Measurements from ENCODE around the gene CNDP1.

CNDP1 gene

DNA sequence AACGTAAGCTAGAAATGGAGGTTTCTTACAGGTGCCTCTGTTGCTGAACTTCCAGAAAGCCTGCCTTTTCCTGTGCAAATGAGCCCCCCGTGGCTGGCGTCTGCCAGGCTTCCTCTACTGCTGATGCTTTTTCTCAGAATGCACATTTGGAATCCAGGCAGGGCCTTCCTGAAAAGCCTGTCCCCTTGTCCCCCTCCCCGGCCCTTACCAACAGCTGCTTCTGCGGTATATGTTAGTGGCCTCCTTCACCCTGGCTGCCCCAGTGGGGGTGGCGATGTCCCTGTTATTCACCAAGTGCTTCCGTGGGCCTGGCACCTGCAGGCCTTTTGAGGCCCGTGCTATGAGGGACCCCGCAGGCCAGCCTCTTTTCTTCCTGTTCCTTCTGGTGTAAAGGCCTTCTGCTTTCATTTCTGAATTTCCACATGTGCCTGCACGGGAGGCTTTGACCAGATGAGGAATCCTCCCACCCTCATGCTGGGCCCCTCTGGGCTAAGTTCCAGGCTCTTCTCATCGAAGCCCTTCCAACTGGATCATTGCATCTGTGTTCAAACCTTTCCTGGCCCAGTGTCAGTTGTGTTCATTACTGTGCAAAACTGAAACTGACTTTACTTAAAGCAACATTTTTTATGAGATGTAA is 27.7 kb upstream of the CNDP1 start:
- no peak for DNase-seq

DNA sequence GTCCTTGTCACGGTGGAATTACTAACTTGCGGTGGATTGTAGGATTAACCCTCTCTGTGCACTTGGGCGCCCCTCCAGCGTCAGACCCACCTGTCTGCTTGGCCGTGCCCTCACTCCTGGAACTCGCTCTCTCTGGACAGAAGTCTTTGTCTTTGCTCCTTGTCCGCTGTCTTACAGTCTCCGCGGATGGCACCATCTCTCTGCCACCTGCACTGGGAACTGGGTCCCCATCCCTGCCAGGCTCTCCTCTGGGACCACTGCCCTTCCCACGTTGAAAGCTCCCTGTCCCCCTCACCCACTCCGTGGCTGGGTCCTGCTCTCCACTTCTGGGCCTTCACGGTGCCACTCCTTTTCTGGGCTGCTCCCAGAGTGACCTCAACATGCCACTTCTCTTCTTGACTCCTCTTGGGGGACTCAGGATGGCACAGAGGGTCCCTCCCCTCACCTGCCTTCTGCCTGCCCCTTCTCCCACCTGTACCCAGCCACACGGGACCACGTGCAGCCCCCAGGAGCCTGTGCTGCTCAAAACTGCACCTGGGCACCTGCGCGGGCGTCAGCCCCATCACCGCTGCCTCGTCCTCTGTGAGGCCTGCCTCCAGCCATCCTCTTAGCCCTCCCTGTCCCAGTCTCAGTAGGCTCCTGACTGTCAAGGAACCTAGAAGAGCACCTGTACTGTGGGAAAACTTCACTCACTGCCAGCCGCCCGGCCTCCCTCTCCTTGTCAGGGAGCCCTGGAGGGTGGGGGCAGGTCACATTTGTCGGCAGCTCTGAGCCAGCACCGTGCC is 27.0 kb upstream of the CNDP1 start:
- DNase-seq, result no peak

DNA sequence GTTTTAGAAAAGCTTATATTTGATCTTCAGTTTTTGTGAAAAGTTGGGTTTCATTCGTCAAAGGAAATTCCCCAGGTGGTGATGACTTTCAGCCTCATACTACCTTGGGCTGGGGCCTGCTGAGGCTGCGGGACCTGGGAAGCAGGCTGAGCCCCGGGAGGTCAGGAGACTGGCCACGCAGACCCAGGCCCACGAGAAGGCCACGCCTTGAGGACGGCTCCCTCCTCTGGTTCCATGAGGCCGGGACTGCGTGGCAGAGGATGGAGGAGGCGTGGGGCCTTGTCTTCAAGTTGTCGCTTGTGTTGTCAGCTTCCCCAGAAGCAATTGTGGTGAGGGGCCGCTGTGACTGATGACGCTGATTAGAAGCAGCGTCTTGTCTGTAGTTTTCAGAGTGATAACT is 26.4 kb upstream of the CNDP1 start:
- DNase-seq, result no peak

DNA sequence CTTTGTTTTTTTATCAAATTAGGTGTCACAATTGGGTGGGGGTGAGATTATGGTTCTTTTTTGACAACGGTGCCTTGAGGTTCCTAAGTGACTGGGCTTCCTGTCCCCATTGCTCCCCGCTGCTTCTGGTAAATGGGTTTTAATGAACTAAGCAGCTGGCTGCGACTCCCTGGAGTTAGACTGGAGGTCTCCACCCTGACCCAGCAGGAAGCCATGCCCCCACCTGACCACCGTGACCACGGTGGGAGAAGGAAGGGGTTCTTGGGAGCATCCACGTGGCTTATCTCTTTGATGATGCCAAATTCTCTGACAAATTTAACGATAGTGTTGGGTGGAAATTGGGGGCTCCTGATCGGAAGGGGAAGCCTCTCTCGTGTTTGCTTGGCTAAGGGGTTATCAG is 25.9 kb upstream of the CNDP1 start:
- no peak for DNase-seq

DNA sequence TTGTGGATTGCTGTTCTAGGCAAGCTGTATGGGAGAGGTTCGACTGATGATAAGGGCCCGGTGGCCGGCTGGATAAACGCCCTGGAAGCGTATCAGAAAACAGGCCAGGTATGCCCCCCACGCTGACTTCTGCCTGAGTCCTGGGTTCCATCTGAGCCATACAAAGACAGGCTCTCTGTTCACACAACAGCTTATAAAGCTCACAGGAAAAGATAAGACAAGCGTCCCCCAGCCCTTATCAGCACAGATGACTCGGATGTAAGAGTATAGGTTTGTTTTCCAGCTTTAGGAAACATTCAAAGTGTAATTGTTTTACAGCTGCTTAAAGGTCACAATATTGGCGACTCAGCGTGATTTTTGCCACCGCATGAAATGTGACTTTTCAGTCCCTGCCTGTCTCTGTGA is 25.5 kb upstream of the CNDP1 start:
- no peak for DNase-seq

DNA sequence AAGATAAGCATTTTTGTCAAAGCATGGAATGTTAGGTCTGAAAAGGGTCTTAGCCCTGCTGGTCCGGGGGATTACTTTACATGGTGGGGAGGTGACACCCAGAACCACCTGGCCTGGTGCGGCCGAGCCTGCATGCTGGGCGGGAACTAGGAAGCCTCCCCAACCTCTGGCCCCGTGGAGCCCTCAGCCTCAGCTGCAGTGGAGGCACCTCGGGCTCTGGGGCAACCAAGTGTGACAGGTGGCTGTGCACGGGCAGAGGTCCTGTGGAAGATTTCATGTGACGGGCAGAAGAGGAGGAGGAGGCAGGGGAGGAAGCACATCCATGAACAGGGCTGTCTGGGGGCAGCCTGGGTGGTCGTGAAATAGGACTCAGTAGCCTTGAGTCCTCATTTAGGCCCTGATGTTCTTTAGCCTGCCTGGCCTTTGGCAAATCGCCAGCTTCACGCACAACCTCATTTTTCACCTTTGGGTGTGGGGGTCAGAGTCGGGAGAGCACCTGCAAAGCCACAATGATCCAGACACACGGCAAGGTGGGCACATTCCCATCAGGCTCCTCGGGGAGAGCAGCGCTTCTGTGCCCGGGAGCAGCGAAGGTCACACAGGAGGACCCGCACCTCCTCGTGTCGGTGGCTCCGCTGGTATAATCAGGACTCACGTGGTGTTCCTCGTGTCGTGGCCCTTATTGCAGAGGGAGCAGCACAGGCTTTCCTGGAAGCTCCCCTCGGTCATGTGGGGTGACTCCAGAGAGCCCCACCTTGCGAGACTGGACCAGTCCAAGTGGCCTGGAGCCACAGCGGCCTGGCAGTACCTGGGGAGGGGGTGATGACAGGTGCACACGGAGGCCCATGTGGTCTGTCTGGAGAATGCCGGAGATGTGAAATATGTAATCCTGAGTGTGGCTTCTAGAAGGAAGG is 24.2 kb upstream of the CNDP1 start:
- no peak for DNase-seq

DNA sequence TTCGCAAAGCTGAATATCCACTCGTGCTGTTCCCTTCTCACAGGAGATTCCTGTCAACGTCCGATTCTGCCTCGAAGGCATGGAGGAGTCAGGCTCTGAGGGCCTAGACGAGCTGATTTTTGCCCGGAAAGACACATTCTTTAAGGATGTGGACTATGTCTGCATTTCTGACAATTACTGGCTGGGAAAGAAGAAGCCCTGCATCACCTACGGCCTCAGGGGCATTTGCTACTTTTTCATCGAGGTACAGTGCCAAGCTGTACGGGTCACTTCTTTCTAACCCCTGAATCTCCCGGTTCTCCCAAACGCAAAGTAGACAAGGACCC is 23.6 kb upstream of the CNDP1 start:
- no peak for DNase-seq

DNA sequence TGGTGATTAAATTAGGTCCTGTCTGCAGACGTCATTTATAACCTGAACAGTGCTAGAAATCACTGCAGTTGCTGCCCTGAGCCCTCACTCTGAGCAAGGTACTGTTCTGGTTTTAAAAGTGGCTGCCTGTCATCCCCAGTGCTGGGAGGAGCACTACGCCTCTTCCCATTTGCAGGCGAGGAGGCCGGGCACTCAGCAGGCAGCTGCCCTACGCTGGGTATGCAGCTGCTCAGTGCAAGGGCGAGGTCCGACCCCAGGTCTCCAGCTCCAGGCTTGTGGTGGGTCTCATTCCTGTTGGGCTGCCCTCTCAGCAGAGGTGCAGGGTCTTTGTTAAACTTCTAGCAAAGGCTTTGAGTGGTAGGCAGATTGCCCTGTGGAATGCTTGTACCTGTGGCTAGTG is 22.5 kb upstream of the CNDP1 start:
- no peak for DNase-seq

DNA sequence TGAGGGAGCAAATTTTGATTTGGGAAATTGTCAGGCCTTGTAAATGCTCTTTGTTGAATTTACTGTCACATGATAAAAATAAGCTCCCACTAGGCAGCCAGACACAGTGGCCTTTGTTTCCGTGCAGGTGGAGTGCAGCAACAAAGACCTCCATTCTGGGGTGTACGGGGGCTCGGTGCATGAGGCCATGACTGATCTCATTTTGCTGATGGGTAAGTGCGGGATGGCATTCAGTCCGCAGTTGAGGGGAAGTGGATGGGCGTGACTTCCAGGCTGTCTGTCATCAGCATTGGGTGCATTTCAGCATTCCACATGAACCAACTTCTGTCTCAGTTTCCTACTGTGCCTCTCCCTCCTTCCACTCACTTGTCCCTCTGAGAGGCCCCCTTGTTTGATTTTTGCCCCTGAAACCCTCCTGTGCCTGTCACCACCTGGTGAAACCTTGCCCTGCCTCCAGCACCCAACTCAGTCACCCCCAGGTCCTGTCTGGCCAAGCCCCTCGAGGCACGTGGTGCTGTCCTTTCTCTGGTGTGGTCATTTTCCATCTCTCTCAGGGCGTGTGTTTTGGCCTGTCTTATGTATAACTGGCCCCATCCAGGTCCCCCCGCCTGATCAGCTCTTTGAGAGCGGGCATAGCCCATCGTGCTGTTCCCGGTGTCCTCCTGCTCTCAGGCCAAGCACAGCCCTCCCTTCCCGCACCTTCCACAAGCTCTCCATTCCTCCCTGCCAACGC is 21.8 kb upstream of the CNDP1 start:
- no peak for DNase-seq

DNA sequence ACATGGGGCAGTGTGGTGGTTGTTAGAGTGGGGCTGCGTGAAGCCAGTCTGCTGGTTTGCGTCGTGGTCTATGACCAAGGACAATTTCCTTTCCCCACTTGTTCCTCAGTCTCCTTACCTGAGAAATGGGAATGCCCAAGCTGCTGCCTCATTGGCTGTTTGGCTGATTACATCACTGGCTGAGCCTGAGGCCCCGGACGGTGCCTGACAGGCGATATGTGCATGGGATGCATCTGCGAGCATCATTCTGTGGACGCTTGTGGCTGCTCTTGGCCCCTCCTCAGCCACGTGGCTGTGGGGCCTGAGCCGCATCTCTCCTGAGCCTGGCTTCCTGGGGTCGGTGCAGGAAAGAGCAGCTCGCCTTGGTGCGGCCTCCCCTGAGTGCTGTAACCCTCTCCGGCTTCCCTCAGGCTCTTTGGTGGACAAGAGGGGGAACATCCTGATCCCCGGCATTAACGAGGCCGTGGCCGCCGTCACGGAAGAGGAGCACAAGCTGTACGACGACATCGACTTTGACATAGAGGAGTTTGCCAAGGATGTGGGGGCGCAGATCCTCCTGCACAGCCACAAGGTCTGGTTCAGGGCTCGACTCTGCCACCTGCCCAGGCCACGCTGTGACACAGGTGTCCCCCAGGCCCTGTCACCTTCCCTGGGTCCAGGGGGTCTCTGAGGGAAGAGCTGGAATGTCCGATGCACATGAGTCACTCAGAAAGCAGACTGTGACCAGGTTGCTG is 21.0 kb upstream of the CNDP1 start:
- DNase-seq, result no peak

DNA sequence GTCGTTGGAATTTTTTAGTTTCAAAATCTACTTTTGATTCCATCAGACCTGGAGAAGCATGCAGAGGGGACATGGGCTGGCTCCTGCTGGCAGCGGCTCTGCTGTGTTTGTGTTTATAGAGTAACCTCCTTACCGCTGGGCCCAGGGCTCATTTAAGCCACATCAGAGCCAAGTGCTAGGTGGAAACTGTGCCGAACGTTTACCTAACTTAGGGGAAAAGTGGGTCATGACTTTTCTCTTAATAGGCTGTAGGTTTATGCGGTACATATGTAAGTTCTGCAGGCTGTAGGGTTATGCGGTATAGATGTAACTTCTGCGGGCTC is 20.5 kb upstream of the CNDP1 start:
- DNase-seq, result no peak

DNA sequence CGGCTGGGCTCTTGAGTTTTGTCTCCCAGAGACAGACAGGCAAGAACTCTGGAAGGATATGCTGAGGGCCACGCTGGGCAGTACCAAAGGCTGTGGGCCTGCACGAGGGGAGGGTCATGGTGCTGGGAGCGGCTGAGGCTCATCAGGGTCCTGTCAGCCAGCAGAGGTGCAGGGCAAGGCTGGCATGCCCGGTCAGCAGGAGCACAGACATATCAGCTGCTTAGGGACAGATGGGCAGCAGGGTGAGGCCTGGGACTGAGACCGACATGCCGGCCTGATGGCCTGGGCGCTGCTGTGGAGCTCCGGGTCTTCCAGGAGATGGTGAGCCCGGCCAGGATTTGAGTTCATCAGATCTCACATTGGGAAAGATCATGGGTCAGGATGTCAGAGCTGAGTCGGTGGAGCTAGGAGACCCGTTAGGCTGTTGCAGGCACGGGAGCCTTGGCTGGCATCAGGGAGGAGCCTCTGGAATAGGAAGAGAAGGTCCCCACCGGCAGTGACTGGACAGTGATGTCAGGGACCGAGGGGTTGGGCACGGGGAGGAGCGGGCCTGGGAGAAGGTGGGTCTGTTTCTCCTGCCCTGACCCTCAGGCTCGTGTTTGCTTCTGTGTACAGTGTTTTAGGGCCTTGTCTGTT is 19.3 kb upstream of the CNDP1 start:
- DNase-seq, result no peak

DNA sequence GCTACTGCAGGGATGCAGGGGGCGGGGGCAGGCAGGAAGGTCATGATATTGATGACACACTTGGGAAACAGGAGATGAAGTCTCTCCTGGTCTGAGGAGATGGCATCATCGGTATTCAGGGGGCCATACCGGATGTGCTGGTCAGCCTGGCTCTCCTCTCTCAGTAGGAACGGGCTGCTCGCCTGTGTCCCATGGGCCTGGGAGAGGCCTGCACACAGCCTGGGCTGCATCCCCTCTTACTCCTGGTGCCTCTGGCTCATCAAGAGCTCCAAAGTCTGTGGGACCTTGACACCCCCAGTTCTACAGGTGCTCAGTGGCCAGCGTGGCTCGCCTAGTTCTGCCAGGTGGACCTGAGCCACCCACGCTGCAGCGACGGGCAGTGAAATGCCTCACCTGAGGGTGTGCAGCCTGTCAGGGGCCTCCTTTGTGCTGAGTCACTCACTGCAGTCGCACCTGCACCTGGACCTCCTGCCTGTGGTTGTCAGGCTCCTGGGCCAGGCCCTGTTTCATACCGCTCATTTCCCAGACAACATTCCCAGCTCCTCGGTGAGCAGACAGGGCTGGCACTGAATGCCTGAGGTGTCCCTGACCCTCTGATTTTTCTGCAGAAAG is 18.6 kb upstream of the CNDP1 start:
- DNase-seq, result no peak

DNA sequence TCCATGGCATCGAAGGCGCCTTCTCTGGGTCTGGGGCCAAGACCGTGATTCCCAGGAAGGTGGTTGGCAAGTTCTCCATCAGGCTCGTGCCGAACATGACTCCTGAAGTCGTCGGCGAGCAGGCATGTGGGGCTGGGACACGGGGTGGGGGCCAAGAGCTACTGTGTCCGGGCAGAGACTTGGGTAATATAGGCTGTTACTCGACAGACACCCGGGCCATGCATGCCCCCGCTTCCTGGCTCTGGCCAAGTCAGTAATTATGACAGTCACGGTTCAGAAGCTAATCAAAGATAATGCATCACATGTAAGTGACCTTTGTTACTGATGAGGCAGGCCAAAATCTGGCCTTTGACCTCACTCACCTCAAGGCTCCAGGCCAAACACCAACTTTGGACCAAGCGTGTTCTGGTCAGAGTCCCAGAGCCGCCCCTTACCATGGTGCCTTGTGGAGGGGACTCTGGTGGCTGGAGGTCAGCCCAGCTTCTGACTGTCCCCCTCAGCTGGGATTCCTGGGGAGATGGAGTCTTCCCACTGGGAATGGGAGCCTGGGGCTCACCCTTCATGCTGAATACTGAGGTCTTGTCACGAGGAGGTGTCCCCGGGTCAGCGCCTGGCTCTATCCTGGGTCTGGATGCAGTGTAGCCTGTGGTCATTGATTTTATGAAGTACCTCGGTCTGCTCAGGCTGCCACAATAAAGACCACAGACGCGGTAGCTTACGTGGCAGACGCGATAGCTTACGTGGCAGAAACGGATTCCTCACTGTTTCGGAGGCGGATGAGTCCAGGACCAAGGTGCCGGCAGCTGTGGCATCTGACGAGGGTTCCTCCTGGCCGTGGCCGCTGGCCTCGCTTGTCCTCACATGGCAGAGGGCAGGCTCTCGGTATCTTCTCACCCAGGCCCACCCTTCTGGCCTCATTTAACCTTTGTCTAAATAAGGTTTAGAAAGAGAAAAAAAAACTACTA is 17.7 kb upstream of the CNDP1 start:
- no peak for DNase-seq

DNA sequence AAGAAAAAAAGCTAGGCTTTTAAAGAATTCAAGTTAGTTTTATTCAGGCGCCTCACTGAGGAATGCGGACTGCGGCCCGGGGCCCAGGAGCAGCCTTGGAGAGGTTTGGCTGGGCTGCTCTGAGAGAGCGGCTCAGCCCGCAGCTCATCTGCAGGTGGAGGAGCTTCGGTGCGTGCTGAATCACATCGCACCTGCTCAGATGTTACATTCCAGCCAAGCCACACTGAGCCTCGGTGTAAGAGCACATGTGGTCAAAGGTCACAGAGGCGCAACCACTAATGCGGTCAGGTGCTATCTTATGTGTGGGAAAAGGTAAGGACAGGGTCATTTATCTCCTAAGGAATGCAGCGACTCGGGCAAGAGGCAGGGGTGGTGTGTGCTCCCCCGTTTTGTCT is 17.1 kb upstream of the CNDP1 start:
- DNase-seq, result no peak

DNA sequence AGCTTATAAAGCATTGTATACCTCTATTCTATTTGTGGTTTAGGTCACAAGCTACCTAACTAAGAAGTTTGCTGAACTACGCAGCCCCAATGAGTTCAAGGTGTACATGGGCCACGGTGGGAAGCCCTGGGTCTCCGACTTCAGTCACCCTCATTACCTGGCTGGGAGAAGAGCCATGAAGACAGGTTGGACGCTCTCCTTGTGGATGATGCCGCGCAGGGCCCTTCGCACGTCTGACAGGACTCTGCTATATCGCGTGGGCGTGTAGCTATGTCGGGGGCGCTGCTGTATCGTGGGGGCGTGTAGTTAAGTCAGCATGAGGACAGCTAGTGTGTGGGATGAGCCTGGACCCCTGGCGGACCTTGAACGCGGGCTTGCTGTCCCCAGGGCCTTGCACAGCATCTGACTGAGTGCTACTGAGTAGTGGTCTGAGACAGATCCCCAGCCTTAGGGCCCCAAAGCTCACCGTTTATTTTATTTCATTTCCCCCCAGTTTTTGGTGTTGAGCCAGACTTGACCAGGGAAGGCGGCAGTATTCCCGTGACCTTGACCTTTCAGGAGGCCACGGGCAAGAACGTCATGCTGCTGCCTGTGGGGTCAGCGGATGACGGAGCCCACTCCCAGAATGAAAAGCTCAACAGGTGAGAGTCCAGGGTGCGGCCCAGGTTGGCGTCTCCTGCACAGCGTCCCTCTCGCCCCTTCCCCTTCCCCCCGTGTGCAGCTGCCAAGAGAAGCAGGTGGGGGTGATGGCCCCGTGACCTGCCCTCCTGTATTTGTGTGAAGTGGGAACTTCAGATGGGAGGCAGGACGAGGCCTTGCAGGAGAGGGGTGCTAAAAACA is 15.6 kb upstream of the CNDP1 start:
- DNase-seq, result no peak

DNA sequence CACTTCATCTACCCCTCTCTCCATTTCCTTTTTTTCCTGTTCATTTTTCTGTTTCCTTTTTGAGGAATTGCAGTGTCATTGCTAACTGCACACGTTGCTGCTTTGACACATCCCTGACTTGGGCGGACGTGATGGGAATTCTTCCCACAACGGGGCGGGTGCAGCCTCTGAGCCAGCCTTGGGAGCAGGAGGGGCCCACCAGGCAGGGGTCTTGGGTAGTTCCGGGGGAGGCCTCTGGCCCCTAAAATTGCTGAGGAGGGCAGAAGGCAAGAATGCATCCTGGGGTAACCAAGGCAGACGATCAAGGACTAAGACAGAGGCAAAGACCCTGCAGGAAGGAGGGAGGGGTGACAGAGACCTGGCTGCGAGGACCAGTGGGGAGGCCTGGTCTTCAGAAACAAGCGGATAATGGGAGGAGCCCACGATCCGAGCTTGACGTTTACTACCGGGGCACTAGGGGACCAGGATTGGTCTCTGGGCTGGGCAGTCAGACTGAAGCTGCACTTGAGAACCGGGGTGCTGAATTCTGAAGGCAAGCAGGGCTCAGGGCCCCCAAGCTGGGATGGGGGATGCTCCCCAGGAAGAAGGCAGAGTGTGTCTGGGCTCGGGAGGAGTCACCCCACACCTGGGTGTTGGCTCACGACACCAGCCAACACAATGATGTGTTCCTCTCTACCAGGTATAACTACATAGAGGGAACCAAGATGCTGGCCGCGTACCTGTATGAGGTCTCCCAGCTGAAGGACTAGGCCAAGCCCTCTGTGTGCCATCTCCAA is 14.8 kb upstream of the CNDP1 start:
- no peak for DNase-seq

DNA sequence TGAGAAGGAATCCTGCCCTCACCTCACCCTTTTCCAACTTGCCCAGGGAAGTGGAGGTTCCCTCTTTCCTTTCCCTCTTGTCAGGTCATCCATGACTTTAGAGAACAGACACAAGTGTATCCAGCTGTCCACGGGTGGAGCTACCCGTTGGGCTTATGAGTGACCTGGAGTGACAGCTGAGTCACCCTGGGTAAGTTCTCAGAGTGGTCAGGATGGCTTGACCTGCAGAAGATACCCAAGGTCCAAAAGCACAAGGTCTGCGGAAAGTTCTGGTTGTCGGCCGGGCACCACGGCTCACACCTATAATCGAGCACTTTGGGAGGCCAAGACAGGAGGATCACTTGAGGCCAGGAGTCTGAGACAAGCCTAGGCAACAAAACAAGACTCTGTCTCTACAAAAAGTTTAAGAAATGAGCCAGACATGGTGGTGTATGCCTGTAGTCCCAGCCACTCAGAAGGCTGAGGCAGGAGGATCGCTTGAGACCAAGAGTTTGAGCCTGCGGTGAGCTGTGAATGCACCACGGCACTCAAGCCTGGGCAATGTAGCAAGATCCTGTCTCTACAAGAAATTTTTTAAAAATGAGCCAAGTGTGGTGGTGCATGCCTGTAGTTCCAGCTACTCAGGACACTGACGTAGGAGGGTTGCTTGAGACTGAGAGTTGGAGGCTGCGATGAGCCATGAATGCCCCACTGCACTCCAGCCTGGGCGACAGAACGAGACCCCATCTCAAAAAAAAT is 14.0 kb upstream of the CNDP1 start:
- DNase-seq, result no peak
